GM21447 (cell line): ENCODE results near the gene OSBPL10.

Experiments
- ATAC-seq: cut with Tn5 transposase; IDR thresholded peaks from one replicate; pipeline ENCODE4 v1.9.1; 2021; ENCODE audit not compliant: unreplicated experiment

OSBPL10 gene

DNA sequence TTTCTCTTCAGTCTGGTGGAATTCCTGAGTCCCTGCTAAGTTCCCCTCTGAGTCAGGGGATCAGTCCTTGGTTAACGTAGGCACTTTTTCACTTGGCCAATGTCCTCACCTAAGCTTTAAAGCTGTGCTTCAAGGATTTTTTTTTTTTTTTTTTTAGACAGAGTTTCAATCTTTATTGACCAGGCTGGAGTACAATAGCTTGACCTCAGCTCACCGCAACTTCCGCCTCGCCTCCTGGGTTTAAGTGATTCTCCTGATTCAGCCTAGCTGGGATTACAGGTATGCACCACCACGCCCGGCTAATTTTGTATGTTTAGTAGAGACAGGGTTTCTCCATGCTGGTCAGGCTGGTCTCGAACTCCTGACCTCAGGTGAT is 228.0 kb downstream of the OSBPL10 start:
- ATAC-seq = no peak

DNA sequence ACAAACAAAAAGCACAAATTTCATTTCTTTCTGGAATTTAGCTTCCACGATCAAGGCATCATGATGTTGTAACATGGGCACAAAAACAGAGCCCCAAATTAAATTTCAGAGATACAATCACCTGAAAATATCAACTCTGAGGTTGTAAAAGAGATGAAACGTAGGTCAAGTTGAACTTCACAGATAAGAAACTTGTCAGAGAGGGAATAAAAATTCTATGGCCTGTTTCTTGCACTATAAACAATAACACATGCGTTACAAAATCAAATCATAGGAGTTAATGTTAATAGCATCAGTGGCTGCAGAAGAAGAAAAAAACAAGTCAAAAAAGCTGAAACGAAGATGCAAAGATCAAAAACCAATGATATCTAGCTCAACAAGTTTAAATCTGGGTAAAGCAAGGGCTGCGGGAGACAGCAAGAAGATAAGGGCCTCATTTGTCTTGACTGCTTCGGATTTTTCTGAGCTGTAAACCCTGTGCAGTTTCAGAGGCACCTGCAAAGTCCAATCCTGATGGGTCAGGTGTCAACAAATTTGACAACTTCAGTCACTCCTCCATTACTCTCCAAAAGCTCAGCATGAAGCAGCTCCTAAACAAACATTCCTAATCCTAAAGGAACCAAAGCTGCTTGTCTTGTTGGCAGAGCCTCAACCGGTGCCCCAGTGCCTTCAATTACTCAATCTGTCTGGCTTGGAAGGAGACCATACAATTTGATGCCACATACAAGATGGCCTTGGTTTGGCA is 228.6 kb downstream of the OSBPL10 start:
- ATAC-seq = no peak

DNA sequence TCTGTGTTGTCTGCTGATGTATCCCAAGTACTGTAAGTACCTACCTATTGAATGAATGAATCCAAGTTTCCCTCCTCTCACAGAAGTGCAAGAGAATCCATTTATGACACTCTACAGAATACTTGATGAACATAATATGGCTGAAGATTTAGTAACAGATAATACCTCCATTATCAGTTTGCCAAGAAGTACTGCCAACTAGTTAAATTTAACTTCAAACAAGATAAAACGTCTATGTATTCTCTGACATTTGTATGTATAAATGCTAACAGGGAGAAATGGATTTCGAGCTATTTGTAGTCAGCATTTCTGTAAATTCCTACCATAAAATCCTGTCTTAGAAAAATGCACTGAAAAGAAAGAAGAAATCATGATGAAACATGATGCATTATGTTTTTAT is 230.7 kb downstream of the OSBPL10 start:
- ATAC-seq = no peak

DNA sequence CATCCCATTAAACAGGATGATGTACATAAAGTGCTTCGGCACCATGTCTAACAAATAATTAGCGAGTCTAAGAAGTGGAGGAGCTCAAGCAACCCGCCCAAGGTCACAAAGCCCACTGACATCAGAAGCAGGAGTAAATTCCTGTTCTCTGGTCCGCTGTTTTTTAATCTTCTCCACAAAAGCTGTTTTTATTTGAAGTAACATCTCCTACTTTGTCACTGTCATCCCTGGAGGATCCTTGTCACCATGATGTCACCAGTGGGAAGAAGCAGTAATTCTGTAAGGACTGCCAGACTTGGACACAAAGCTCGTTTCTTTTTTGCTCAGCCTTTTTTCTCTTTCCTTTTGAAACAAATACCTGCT is 232.1 kb downstream of the OSBPL10 start:
- no peak for ATAC-seq

DNA sequence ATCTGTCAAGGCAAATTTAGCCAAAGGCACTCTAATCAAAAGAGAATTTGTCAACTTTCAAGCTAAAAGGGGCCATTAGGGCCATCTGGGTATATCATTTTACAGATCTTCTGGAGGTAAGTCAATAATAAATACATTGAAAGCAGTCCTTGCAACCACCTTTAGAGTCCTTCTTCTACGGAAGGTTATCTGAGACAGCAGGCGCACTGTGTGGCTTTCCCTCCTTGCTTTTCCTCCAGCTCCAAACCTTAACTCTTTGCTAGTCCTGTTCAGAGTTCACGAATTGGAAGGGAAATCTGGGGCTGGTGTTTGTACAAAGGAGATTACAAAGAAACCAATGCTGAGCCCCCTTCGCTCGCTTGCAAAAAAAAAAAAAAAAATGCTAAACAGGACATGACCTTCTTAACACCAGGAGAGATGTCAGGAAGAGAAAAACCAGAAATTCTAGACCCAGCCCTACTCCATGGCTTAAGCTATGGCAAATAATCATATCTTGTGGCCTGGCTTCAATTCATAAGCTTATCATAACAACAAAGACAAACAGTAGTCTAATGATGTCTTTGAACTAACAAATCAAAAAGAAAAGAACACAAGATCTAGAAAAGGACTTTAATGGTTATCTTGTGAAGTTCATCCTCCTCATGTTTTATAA is 232.7 kb downstream of the OSBPL10 start:
- no peak for ATAC-seq

DNA sequence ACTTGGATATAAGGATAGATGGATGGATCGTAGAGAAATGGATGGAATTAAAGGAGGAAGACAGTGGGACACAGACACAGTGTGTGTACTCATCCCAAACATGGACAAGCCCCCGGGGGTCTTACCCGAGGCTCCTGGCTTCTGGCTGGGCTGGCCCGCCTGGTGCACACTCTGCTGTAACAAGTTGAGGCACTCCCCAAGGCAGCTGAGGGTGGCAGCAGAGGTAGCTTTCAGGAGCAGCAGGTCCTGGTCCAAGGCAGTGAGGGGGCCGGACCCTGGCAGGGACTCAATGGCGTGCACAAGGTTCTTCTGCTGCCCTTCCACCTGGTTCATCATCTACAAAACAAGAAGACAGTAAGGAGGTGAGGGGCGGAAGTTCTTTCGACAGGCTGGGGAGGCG is 233.3 kb downstream of the OSBPL10 start:
- no peak for ATAC-seq

DNA sequence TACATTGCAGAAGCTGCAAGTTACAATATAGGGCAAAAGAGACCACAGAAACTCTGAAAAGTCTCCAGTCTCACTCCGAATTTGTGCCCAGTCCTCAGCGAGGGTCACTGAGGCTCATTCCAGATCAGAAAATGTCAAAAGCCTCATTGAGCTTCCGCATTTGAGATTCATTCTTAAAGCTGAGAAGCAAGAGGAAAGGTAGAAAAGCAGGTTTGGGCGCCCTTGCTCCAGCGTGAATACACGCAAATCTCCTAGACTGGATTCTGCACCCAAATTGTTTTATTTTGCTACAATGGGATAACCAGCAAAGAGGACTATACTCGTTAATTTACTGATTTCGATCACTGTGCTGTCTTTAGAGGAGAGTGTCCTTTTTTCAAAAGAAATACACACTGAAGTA is 236.1 kb downstream of the OSBPL10 start:
- no peak for ATAC-seq

DNA sequence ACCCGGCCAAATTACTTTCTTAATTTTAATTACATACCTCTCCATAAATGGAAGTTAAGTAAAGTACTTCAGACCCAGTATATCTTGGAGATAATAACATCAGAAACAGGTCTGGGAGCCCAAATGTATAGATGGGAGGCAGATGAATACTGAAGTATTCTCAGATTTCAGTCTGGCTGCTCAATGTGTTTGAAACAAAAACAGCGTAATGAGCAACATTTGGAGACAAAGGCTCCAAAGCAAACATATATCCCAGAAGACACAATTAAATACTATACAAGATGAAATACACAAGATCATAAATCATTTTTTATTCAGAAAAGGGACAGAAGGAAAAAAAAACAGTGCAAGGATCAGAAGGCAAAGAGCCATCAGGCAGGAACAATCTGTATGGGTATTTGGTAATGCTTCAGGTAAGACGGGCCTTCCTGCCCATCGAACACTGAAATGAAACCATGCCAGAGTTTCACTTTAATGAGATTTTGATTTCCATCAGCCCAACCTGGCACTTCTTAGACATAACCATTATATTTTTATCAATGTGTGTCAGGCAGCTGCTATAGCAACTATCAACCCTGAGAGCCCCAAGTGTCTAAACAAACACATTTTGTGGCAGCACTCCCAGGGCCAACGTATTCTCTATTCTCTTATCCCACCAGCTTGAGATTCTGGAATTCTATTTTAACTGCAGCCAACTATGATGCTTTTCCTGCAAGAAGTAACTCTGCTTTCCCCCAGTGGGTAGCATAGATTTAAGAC is 237.6 kb downstream of the OSBPL10 start:
- no peak for ATAC-seq

DNA sequence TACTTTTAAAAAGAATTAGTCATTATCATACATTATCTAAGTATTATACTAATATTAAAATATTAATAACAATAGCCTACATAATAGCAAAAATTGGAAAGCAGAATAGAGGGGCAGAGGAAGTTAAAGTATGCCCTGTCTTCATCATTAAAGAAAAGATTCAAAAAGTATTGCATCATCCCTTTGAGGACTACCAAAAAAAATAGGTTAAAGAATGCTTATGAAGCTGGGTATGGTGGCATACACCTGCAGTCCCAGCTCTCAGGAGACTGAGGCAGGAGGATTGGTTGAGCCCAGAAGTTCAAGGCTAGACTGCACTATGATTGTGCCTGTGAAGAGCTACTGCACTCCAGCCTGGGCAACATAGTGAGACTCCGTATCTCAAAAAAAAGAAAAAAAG is 240.7 kb downstream of the OSBPL10 start:
- ATAC-seq = no peak

DNA sequence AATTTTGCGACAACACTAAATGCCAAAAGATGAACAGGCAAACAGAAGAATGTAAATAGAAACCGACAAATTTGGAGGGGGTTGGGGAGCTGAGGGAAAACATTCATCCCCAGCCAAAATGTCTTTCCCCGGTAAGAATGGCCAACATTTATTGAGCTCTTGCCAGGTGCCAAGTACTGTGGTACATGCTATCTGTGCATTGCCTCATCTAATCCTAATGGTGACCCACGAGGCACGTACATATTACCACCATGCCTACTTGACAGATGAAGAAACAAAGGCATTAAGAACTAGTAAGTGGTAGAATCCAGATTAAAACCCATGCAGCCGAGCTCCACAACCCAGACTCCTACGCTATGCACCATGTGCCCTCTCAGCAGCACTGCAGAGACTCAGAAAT is 242.7 kb downstream of the OSBPL10 start:
- ATAC-seq = no peak

DNA sequence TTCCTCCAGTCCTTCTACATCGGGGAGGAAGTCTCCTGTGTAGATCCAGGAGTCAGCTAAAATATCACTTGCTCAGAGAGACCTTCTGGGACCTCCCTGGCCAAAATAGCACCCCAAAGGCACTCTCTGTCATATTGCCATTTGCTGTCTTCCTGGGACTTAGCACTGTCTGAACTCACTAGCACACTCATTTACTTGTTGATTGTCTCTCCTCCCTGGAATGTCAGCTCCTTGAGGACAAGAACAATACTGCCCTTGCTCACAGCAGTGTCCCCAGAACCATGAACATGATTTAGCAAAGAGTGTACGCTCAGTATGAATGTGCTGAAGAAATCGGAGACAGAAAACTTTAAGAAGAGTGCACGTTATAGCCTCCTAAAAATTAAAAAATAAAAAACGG is 245.4 kb downstream of the OSBPL10 start:
- no peak for ATAC-seq

DNA sequence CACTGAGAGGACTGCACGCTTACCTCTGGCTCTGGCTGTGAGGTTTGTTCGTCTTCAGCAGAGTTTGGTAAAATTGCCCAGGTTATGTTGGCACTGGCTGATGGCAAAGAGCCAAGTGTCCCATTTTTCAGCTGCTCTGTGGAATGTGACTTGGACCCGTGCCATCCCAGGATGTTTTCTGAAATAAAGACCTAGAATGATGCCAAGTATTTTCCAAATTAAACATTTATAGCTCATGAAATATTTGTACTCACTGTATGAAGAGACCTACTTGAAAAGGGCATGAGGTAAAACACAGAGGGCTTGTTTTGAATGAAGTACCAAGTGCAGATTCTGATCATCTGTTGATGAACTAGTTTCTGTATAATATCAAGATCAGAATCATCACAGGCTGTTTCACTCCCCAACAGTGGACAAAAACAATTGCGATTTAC is 247.8 kb downstream of the OSBPL10 start:
- ATAC-seq = no peak

DNA sequence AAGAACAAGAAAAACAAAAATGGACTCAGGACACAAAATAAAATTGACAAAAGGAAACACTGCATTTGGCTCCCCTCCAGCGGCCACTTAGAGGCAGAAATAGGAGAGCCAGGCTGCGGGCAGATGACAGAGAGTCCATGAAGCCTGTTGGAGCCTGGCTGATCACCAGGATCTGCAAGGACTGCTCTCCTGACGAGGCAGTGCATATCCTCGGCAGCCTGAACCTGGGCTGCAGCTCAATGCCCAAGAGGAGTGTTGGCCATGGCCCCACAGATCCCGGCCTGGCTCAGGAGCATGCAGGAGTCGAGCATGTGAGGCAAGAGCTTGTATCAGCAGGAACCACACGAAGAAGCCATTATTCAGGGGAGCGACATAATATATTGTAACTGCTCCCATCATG is 248.5 kb downstream of the OSBPL10 start:
- ATAC-seq = no peak

DNA sequence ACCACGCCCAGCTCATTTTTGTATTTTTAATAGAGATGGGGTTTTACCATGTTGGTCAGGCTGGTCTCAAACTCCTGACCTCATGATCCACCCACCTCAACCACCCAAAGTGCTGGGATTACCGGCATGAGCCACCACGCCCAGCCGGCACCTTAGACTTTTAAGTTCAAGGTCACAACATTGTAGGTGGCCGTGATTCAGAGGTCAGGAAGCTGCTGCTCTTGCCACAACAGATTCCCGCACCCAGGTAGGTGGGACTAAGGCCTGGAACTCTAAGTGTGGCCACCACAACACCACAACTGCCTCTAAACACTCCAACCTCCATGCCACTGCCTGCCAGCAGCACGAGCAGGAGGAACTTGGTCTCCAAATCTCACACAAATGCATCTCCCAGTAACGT is 251.5 kb downstream of the OSBPL10 start:
- ATAC-seq = no peak

DNA sequence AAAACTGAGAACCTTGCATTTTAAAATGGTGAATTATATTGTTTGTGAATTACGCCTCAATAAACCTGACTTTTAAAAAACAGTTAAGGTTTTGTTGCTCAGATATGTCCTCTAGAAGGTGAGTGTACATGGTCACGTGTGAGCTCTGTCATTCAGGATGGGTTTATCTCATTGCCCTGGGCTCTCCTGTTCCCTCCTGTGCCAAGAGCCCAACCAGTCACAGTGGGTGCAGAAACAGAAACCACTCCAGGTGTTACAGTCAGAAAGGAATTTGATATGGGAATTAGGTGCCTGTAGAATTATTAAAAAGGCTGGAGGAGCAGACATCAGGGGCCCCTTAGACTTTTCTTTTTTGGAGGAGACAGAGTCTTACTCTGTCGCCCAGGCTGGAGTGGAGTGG is 252.0 kb downstream of the OSBPL10 start:
- ATAC-seq = no peak

DNA sequence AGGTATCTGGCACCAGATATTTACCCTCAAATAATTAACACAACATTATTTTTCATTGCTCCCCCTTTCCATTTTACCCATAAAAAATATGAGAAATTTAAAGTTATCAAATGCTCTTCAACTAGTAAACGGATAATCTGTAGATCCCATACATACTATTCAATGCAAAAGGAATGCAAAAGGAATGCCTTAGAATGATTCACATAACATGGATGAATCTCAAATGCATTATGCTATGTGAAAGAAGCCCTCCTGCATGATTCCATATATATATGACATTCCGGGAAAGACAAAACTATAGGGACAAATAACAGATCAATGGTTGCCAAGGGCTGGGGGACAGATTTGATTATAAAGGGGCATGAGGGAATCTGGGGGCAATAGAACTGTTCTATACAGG is 252.7 kb downstream of the OSBPL10 start:
- no peak for ATAC-seq

DNA sequence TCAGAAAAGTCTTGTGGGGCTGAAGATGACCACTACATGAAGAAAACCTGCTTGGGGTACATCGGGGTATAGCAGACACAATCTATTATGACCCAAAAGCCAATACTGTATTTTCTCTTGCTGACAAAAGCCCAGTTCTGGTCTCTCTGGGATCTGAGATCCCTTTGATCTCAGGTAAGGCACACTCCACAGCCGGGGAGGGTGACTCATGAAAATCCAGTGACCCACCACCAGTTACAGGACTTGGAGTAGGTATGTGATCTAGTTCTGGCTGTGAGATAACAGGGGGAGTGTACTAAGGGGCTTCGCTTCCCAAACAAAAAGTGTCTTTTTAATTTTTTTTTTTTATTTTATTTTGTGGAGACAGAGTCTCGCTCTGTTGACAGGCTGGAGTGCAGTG is 255.1 kb downstream of the OSBPL10 start:
- no peak for ATAC-seq

DNA sequence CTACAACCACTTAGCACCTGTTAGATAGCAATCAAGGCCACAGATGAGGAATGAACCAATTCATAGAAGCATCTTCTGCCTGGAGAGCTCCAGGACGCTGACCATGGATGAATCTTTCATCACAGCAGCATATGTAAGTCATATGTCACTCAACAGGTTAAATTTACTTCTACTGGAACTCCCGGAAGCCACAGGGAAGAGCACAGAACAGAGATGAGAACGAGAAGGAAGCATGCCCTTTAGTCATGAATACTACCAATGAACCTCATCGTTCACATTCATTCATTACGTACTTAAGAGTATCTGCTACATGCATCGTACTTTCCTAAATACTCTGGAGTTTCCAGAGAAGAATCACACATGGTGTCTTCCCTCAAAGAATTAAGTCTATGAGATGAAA is 255.5 kb downstream of the OSBPL10 start:
- ATAC-seq = no peak

DNA sequence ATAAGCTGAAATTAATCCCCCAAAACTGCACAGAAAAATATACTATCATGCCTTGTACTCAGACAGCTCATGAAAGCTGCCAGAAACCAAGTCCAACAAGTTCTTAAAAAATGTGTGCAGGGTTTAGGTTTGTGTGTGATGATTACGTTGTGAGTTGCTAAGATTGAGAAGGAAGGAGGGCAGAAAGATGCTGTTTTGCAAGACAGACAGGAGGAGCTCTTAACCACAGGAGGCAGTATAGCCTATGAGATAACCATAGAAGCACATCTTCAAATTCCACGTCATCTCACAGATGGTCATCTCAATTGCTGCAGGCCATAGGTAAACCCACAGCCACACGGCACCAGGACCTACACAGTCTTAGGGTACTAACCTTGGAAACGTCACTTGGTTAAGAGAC is 256.4 kb downstream of the OSBPL10 start:
- ATAC-seq = no peak

DNA sequence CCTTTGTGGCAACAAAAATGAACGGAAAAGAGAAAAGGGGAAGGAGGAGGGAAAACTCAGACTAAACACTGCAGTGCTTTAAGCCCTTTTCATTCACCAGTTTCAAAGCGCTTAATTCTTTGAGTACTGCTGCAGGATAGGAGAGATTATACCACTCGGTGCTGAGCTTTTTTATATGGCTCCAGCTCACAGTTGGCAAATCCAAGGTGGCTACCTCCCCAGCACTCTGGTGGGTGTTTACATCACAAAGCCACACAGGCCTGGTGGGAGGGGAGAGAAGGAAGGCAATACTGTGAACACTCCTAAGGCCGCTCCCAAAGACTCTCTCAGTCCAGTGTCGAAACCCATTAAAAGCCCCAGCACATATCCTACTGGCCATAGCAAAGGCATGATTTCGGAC is 256.9 kb downstream of the OSBPL10 start:
- ATAC-seq = no peak

DNA sequence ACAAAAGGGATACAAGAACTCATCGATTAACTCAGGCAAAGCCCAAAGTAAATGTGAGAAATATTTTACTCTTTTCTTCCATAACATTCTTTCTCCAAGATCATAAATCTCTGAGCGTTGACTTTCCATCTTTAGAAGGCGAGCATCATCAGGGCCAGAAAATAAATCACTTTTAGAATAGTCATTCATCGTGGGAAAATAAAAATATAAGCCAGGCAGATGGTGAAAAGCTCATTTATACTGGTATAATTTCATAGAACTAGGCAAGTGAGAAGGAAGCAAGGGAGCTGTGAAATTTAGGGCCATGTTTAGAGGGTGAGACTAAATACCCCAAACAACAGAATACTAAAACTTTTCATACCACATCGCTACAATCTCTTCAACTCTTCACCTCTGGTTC is 257.4 kb downstream of the OSBPL10 start:
- ATAC-seq = no peak

DNA sequence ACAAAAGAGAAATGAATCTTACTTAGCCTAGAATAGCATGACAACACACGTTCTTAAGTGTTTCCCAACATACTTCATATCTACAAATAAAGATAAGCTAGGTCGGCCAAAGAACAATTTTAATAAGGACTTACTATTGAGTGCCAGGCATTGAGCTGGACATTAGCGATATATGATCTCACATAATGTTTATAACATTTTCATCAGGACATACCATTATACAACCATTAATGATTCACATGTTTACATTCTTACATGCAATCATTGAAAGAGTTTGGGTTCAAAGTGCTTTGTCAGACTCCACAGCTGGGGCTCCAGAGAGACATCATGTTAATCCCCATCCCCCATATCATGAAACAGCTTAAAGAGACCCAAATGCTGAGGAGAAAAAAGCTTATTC is 259.4 kb downstream of the OSBPL10 start:
- ATAC-seq = no peak
